Thyroid gland (tissue), 4 donors: ENCODE data around the gene ZNF341. TPM values are rescaled to one million over a fixed set of nuclear protein-coding genes. Genes with fewer than 3 reads are reported as not detected.
A peak's percentile ranks its signal among the peaks of the same experiment; 100 is the strongest.

Experiments
- DNase-seq, 2 donors: peaks; one replicate each; pipeline ENCODE4 v3.0.0-alpha.2; 2019
- H3K27ac ChIP-seq, 3 donors: fragments of 200-600 bp; sonication (generic); 1 replicate in 2 of 3; 2 replicates in 1 of 3; pipeline ENCODE4 v1.5.1; 2016 to 2019; ENCODE audit warnings: mild to moderate bottlenecking in 1 of 3, moderate library complexity in 1 of 3
- H3K27me3 ChIP-seq: fragments of 200-600 bp; sonication (generic); one replicate; pipeline ENCODE4 v1.5.1; 2019
- H3K36me3 ChIP-seq, 2 donors: fragments of 200-600 bp; sonication (generic); one replicate each; pipeline ENCODE4 v1.5.1; 2016 to 2019
- H3K4me1 ChIP-seq, 2 donors: fragments of 200-600 bp; sonication (generic); one replicate each; pipeline ENCODE4 v1.5.1; 2017 to 2019
- H3K4me3 ChIP-seq, 3 donors: fragments of 200-600 bp; sonication (generic); replicated peaks in 1 of 3; 1 replicate in 2 of 3; 2 replicates in 1 of 3; pipeline ENCODE4 v1.5.1; 2016; ENCODE audit warnings: mild to moderate bottlenecking in 1 of 3
- H3K9me3 ChIP-seq: fragments of 200-600 bp; sonication (generic); one replicate; pipeline ENCODE4 v1.5.1; 2017
- POLR2A ChIP-seq, 2 donors: fragments of 450-650 bp; IDR thresholded peaks; one replicate each; pipeline ENCODE4 v1.6.1; 2017; ENCODE audit warnings: antibody characterized with exemption in 2 of 2, mild to moderate bottlenecking in 2 of 2, moderate library complexity in 1 of 2
- whole genome bisulfite sequencing, 2 donors: methylation state at CpG; one replicate each; pipeline ENCODE4 v1.1.5; 2017; 5-methylcytosine and 5-hydroxymethylcytosine counted together
- intact Hi-C: fragments of 100-400 bp; cut with DNase I; formaldehyde crosslinking; loops from one replicate; pipeline ENCODE4 v1.15.1; 2023
- total RNA-seq, 4 donors: library from RNA; depleted of rRNA; stranded (reverse); fragments of >200 nt; gene quantifications; one replicate each; pipeline ENCODE4 v1.2.3, GENCODE V29; 2016
- TF ChIP-seq, protein P1 (sequence below), 6 experiments: fragments of 200-600 bp in 3 of 6; fragments of 450-650 bp in 3 of 6; sonication (generic) in 3 of 6; IDR thresholded peaks; one replicate each; pipeline ENCODE4 v1.5.1; 2016 to 2019; ENCODE audit warnings: antibody characterized with exemption in 6 of 6, mild to moderate bottlenecking in 2 of 6, inconsistent platforms in 1 of 6, moderate library complexity in 1 of 6

The ZNF341 gene
- total RNA-seq, 4 donors from 2014 or later = 1.1 to 3.5 (median 2.8) TPM

GRCh38 chr20:33789109-33789857 is 57.5 kb downstream of the ZNF341 start:
- Histone ChIP-seq H3K9me3 (no peaks in the 10 kb centered on the region), H3K4me3 (no peak overlapping the region), H3K27ac (peak overlapping the region; percentile 75 to 86 (median 85)), H3K4me1 (peaks cover 17 to 22% of the 10 kb centered on the region in 2 donors), H3K27me3 (no peaks in the 10 kb centered on the region), H3K36me3 (no peaks in the 10 kb centered on the region)
- peak; percentile 91 to 94 for DNase-seq
- intact Hi-C loops = no loop called here
- 46 to 81% methylated on average over 7 to 11 of the region's 11 CpGs for WGBS, 2 donors
- TF ChIP-seq, protein P1, sequence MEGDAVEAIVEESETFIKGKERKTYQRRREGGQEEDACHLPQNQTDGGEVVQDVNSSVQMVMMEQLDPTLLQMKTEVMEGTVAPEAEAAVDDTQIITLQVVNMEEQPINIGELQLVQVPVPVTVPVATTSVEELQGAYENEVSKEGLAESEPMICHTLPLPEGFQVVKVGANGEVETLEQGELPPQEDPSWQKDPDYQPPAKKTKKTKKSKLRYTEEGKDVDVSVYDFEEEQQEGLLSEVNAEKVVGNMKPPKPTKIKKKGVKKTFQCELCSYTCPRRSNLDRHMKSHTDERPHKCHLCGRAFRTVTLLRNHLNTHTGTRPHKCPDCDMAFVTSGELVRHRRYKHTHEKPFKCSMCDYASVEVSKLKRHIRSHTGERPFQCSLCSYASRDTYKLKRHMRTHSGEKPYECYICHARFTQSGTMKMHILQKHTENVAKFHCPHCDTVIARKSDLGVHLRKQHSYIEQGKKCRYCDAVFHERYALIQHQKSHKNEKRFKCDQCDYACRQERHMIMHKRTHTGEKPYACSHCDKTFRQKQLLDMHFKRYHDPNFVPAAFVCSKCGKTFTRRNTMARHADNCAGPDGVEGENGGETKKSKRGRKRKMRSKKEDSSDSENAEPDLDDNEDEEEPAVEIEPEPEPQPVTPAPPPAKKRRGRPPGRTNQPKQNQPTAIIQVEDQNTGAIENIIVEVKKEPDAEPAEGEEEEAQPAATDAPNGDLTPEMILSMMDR (IDR thresholded peaks at IDR 0.05) = no peak
- no peak for TF ChIP-seq POLR2A (IDR thresholded peaks at IDR 0.05)

DNA sequence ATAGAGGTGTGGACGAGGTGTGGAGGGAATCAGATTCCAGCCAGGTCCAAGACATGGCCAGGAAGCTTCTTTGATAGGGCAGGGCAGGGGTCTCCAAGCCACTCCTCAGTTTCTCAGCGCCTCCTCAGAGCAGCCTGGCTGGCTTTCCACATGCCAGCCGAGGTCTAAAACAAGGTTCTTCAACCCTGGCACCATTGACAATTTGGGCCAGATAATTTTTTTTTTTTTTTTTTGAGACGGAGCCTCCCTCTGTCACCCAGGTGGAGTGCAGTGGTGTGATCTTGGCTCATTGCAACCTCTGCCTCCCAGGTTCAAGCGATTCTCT is 58.0 kb downstream of the ZNF341 start:
- H3K27ac ChIP-seq = peak overlapping the region; percentile 75 to 86 (median 85)
- TF ChIP-seq, protein P1 (IDR thresholded peaks at IDR 0.05) = no peak
- no peak for TF ChIP-seq POLR2A (IDR thresholded peaks at IDR 0.05)
- H3K9me3 ChIP-seq = no peaks in the 10 kb centered on the region
- intact Hi-C loops = no loop called here
- no peak for DNase-seq
- no peaks in the 10 kb centered on the region for H3K27me3 ChIP-seq
- WGBS, 2 donors = 40 to 41% methylated on average over 5 of the region's 5 CpGs
- no peak overlapping the region for H3K4me3 ChIP-seq
- no peaks in the 10 kb centered on the region for H3K36me3 ChIP-seq
- peaks cover 17 to 22% of the 10 kb centered on the region in 2 donors for H3K4me1 ChIP-seq

DNA sequence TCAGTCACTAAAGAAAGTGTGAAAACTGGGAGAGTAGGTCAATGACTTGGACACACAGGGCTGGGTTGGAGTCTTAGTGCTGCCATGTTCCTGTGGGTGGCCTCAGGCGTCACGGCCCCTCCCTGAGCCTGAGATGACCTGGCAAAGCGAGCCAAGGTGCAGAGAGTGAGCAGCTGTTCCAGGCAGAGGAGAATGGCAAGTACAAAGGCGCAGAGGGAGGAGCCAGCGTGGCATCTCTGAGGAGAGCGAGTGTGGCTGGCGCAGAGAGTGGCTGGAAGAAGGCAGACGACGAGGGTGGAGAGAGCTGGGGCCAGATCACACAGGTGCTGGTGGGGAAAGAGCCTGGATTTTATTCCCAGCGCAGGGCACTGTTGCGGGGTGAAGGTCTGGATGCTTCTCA is 58.8 kb downstream of the ZNF341 start:
- 84 to 90% methylated on average over 11 of the region's 11 CpGs for WGBS, 2 donors
- H3K4me3 ChIP-seq = no peak overlapping the region
- no peaks in the 10 kb centered on the region for H3K9me3 ChIP-seq
- peak overlapping the region in 2 of 3 donors; percentile 85 to 86 for H3K27ac ChIP-seq
- intact Hi-C loops = no loop called here
- no peak for TF ChIP-seq POLR2A (IDR thresholded peaks at IDR 0.05)
- TF ChIP-seq, protein P1 (IDR thresholded peaks at IDR 0.05) = no peak
- H3K36me3 ChIP-seq = no peaks in the 10 kb centered on the region
- H3K4me1 ChIP-seq = peaks cover 17 to 22% of the 10 kb centered on the region in 2 donors
- no peaks in the 10 kb centered on the region for H3K27me3 ChIP-seq
- DNase-seq = no peak

DNA sequence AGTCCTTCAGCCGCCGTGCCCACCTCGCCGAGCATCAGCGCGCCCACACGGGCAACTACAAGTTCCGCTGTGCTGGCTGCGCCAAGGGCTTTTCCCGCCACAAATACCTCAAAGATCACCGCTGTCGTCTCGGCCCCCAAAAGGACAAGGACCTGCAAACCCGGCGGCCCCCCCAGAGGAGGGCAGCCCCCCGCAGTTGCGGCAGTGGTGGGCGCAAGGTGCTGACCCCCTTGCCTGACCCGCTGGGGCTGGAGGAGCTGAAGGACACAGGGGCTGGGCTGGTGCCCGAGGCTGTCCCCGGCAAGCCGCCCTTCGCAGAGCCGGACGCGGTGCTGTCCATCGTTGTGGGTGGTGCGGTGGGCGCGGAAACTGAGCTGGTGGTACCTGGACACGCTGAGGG is 59.2 kb downstream of the ZNF341 start:
- Histone ChIP-seq H3K27ac (no peak overlapping the region), H3K36me3 (no peaks in the 10 kb centered on the region), H3K4me1 (peaks cover 17 to 23% of the 10 kb centered on the region in 2 donors), H3K9me3 (no peaks in the 10 kb centered on the region), H3K27me3 (no peaks in the 10 kb centered on the region), H3K4me3 (no peak overlapping the region)
- 90 to 94% methylated on average over 6 to 13 of the region's 31 CpGs for WGBS, 2 donors
- intact Hi-C loops = no loop called here
- no peak for TF ChIP-seq POLR2A (IDR thresholded peaks at IDR 0.05)
- TF ChIP-seq, protein P1 (IDR thresholded peaks at IDR 0.05) = no peak
- no peak for DNase-seq

DNA sequence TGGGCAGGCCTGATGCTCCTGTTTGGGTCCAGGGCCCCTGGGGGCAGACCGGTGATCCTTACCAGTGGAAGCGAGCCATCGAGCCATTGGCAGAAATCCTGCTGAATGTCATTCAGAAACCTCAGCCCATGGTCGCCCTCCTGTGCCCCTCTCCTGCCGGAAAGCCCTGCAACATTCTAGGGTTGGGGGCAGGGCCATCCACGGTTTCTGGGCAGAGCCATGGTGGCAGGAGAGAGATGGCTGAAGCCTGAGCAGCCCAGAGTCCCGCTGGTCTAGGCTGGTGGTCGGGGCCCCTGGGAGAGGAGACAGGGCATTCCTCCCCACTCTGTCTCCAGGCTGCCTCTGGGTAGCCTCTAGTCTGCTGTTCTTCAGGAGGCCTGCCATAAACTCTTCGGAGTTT is 59.7 kb downstream of the ZNF341 start:
- 87 to 90% methylated on average over 3 to 7 of the region's 9 CpGs for WGBS, 2 donors
- no peak for DNase-seq
- no peak overlapping the region for H3K27ac ChIP-seq
- H3K4me3 ChIP-seq = no peak overlapping the region
- intact Hi-C loops = no loop called here
- H3K9me3 ChIP-seq = no peaks in the 10 kb centered on the region
- H3K36me3 ChIP-seq = no peaks in the 10 kb centered on the region
- no peaks in the 10 kb centered on the region for H3K27me3 ChIP-seq
- H3K4me1 ChIP-seq = peaks cover 21 to 28% of the 10 kb centered on the region in 2 donors
- TF ChIP-seq, protein P1 (IDR thresholded peaks at IDR 0.05) = no peak
- TF ChIP-seq POLR2A (IDR thresholded peaks at IDR 0.05) = no peak
